Measurements from ENCODE around the gene LCP2.

Gene LCP2

GRCh38 chr5:170314541-170315095 is 17.0 kb upstream of the LCP2 start:
- no peak for DNase-seq

GRCh38 chr5:170313816-170314215 is 16.2 kb upstream of the LCP2 start:
- no peak for DNase-seq

- no peak for DNase-seq
Measured at GRCh38 chr5:170313344-170313743, 15.8 kb upstream of the LCP2 start.

GRCh38 chr5:170312666-170313065 is 15.1 kb upstream of the LCP2 start:
- peak; percentile 54 for DNase-seq

GRCh38 chr5:170312301-170312595 is 14.7 kb upstream of the LCP2 start:
- DNase-seq: no peak

- no peak for DNase-seq
Measured at GRCh38 chr5:170311511-170312300, 14.1 kb upstream of the LCP2 start.

- DNase-seq: no peak
Measured at GRCh38 chr5:170310256-170310926, 12.8 kb upstream of the LCP2 start.

GRCh38 chr5:170308686-170309085 is 11.1 kb upstream of the LCP2 start:
- DNase-seq: no peak

GRCh38 chr5:170307575-170308465 is 10.2 kb upstream of the LCP2 start:
- DNase-seq: no peak

GRCh38 chr5:170306381-170306831 is 8.8 kb upstream of the LCP2 start:
- no peak for DNase-seq

- DNase-seq: no peak
Measured at GRCh38 chr5:170305646-170306025, 8.1 kb upstream of the LCP2 start.

- DNase-seq: no peak
Measured at GRCh38 chr5:170305016-170305645, 7.6 kb upstream of the LCP2 start.

GRCh38 chr5:170303549-170303948 is 6.0 kb upstream of the LCP2 start:
- DNase-seq: no peak

GRCh38 chr5:170302653-170303501 is 5.3 kb upstream of the LCP2 start:
- DNase-seq: peak; percentile 58

GRCh38 chr5:170301981-170302652 is 4.5 kb upstream of the LCP2 start:
- no peak for DNase-seq

GRCh38 chr5:170301149-170301548 is 3.6 kb upstream of the LCP2 start:
- no peak for DNase-seq

- no peak for DNase-seq
Measured at GRCh38 chr5:170300361-170301013, 2.9 kb upstream of the LCP2 start.

GRCh38 chr5:170296935-170297588 is 515 bp downstream of the LCP2 start:
- DNase-seq: no peak

- DNase-seq: no peak
Measured at GRCh38 chr5:170296036-170296934, 1.3 kb downstream of the LCP2 start.
